ENCODE results near the gene ADGRF3.

- no peak for TF ChIP-seq POLR2A (IDR thresholded peaks at IDR 0.05)
- no peak for TF ChIP-seq EP300 (IDR thresholded peaks at IDR 0.05)
- no peak for TF ChIP-seq CTCF (IDR thresholded peaks at IDR 0.05)
- no peak for TF ChIP-seq POLR2AphosphoS5 (IDR thresholded peaks at IDR 0.05)
Measured at GRCh38 chr2:26359886-26360473, 13.4 kb upstream of the ADGRF3 start.

Measured in upper lobe of left lung (tissue), 4 donors.